Islet precursor cell (in vitro differentiated cells): ENCODE measurements around the gene ZNF467.

ENCODE experiments used
- DNase-seq: peaks from one replicate; pipeline ENCODE4 v3.0.0-alpha.2; 2018

ZNF467 gene

DNA sequence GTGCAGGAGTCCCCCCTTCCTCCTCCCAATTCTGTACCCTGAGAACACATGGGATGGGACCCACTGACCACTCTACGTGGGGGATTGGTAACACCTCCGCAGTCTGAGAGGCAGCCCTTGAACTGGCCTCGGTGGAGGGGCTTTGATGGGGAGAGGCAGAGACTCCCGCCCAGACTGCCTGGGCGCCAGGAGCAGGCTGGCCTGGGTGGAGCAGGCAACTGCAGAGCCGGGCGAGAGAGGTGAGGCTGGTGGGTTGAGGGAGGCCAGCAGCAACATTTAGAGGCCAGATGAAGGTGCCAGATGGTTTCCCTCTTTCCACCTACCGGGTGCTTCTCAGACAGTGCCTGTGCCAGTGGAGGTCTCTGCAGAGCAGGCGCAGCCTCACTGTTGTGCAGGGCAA, 30.7 kb upstream of the ZNF467 start:
- DNase-seq, result no peak

DNA sequence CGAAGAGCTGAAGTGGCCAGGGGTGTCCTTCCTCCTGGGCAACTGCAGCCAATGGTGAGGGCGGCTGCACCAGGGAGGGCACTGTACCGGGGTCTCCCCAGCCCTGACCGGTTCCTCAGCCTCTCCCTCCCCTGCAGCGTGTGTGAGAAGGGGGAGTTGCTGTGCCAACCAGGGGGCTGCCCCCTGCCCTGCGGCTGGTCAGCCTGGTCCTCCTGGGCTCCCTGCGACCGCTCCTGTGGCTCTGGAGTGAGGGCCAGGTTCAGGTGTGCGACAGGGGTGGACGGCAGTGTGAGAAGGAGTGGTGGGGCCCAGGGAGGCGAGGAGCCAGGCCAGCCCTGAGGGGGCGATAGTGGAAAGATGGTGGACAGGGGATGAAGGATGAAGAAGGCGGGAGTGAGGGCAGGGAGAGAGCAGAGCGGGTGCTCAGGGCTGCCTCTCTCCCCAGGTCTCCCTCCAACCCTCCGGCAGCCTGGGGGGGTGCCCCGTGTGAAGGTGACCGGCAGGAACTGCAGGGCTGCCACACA, 30.2 kb upstream of the ZNF467 start:
- no peak for DNase-seq

DNA sequence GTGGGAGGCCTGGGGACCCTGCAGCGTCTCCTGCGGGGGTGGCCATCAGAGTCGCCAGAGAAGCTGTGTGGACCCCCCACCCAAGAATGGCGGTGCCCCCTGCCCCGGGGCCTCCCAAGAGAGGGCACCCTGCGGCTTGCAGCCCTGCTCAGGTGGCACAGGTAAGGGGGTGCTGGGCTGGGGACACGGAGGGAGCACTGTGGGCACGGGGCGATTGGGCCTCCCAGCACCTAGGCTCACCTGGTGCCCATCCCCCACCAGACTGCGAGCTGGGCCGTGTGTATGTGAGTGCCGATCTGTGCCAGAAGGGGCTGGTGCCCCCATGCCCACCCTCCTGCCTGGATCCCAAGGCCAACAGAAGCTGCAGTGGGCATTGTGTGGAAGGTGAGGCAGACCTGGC, 29.6 kb upstream of the ZNF467 start:
- DNase-seq, result no peak

DNA sequence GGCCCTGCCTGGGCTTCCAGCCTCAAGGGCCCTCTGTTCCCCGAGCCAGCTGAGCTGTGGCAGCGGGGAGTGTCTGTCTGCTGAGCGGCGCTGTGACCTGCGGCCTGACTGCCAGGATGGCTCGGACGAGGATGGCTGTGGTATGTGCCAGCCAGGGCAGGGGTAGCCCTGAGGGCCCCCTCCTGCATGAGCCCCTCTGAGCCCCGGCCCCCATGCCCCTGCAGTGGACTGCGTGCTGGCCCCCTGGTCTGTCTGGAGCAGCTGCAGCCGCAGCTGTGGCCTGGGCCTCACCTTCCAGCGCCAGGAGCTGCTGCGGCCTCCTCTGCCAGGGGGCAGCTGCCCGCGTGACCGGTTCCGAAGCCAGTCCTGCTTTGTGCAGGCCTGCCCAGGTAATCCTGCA, 28.4 kb upstream of the ZNF467 start:
- no peak for DNase-seq

DNA sequence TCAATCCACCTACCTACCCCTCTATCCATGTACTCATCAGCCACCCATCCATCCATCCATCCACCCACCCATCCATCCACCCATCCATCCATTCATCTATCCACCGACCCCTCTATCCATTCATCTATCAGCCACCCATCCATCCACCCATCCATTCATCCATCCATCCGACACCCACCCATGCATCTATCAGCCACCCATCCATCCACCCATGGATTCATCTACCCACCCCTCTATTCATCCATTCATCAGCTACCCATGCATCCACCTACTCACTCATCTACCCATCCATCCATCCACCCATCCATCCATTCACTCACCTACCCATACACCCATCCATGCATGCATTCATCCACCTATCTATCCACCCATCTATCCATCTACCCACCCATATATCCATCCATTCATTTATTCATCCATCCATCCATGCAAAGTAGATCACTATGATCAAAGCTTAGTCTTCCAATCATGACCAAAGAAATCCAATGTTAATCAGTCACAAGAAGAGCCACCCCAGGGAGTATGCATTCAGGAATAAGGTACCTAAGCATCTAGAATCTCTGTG, 27.7 kb upstream of the ZNF467 start:
- no peak for DNase-seq

DNA sequence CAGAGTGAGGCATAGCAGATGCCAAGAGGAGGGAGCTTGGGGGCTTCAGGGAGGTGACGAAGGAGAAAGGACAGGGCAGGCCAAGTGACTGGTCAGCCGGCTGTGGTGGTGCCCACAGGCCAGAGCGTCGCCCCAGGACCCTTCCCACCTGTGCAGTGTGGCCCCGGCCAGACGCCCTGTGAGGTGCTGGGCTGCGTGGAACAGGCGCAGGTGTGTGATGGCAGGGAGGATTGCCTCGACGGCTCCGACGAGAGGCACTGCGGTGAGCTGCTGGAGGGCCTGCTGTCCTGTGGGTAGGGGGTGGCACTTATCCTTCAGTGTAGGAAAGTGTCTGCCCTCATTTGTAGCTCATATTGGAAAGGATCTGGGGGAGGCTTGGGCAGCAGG, 26.8 kb upstream of the ZNF467 start:
- no peak for DNase-seq

DNA sequence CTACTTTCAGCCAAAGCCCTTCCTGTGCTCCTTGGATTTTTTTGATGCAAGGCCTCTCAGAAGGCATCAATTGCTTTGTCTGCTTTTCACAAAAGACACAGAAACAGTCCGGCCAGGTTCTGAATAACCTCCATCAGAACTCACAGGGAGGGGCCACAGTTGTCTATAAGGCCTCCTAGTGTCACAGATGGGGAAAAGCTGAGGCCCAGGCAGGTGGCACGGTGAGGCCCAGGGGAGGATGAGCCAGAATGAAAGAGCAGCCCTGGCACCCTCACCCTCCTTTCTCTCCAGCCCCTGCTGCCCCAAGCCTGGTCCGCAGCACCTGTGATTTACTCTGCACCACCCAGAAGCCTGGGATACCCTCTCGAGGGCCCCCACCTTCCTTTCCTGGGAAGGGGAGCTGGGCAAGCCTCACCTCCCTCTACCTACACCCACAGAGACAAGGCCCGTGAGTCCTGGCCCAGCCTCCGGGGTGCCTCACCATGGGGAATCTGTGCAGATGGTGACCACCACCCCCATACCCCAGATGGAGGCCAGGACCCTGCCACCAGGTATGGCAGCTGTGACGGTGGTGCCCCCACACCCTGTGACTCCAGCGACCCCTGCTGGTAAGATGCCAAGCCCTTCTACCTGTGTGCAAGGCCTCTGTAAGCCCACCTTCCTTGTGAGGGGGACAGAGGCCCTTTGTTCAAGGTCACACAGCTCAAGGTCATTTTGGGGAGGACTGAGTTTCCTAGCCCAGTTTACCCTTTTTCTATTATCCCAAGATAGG, 26.2 kb upstream of the ZNF467 start:
- DNase-seq, result no peak

DNA sequence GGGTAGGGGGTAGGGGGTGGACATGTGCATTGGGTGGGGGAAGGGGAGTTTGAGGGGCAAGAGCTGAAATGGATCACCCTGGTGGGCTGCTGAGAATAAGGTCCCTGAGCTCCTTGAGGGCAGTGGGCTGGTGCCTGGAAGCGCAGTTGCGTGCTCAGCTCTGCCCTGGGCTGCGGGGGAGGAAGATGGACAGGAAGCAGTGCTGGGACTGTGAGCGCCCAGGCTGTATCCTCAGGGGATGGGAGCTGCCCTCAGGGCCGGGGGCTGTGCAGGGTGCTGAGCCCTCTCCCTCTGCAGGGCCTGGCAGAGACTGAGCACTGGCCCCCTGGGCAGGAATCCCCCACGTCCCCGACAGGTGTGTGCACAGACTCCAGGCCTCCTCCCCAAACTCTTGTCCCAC, 24.4 kb upstream of the ZNF467 start:
- DNase-seq, result no peak

DNA sequence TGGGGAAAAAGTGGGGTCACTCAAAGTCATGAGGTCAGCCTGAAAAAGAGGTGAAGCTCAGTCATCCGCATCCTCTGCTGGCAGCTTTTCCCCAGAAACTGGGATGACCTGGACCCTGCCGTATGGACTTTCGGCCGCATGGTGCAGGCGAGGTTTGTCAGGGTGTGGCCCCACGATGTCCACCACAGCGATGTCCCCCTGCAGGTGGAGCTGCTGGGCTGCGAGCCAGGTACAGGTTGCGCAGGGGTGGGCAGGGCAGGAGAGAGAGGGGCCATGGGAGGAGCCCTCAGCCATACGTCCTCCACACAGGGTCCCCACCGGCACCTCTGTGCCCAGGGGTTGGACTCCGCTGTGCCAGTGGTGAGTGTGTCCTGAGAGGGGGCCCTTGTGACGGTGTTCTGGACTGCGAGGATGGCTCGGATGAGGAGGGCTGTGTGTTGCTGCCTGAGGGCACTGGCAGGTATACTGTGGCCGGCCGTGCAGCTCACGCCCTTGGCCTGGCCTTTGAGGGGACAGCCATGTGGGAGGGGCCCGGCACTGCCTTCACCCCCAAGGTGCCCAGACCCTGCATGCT, 23.0 kb upstream of the ZNF467 start:
- DNase-seq, result no peak

DNA sequence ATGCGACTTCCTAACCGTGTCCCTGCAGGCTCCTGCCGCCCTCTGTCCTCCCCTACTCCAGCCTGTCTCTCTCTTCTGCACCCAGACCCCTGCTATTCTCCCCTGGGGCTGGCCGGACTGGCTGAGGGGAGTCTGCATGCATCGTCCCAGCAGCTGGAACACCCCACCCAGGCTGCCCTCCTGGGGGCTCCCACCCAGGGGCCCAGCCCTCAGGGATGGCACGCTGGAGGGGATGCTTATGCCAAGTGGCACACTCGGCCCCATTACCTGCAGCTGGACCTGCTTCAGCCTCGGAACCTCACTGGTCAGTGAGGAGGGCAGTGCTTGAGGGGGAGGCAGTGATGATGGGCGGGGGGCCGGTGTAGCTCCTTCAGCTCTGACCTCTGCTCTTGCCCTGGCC, 21.7 kb upstream of the ZNF467 start:
- DNase-seq, result no peak

DNA sequence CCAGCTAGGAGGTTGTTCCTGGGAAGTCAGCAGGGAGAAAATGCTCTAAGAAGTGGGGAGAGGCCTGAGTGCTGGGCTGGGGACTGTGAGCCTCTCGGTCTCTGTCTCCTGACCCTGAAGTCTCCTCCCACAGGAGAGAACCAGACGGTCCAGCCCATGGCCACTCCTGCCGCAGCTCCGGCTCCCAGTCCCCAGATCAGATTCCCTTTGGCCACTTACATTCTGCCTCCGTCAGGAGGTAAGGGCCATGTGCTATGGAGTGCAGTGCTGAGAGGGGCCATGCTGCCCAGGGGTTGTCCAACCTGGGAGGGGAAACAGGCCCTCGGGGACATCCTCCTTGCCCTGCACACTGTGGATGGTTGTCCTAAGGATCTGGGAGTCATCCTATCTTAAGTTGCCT, 21.3 kb upstream of the ZNF467 start:
- peak; percentile 78 for DNase-seq

DNA sequence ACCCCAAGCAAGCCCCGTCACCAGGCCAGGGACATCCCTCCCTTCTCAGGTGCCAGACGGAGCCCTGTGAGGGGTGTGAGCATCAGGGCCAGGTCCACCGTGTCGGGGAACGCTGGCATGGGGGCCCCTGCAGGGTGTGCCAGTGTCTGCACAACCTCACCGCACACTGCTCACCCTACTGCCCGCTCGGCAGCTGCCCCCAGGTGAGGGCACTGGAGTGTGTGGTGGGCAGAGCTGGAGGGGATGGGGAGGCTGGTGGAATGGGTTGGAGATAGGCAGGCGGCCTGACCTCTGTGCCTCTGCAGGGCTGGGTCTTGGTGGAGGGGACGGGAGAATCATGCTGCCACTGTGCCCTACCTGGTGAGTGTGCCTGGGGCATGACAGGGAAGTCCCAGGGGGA, 19.9 kb upstream of the ZNF467 start:
- DNase-seq, result no peak

DNA sequence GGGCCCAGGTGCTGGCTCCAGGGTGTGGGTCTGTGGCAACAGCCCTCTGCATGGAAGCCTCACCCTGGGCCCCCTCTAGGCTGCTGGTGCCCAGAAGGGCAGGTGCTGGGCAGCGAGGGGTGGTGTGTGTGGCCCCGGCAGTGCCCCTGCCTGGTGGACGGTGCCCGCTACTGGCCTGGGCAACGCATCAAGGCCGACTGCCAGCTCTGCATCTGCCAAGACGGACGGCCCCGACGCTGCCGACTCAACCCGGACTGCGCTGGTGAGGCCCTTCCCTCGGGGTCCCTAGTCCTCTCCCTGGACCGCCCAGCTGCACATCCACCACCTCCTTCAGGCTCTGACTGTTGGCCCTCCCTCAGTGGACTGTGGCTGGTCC, 18.8 kb upstream of the ZNF467 start:
- no peak for DNase-seq

DNA sequence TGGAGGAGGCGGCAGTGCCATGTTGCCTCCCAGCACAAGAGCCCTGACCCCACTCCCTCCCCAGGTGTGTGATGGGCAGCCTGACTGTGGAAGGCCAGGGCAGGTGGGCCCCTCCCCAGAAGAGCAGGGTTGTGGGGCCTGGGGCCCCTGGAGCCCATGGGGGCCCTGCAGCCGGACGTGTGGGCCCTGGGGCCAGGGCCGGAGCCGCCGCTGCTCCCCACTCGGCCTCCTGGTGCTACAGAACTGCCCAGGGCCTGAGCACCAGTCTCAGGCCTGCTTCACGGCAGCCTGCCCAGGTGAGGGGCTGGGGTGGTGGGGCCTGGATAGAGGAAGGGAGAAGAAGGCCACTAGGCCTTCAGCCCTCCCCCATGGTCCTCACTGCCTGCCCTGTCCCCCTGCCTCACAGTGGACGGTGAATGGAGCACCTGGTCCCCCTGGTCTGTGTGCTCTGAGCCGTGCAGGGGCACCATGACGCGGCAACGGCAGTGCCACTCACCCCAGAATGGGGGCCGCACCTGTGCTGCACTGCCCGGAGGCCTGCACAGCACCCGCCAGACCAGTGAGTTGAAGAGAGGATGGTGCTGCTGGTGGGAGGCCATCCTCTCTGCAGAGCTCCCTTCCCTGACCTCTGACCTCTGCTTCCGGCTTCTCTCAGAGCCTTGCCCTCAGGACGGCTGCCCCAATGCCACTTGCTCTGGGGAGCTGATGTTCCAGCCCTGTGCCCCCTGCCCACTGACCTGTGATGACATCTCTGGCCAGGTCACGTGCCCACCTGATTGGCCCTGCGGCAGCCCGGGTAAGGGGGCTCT, 18.2 kb upstream of the ZNF467 start:
- DNase-seq, result no peak

DNA sequence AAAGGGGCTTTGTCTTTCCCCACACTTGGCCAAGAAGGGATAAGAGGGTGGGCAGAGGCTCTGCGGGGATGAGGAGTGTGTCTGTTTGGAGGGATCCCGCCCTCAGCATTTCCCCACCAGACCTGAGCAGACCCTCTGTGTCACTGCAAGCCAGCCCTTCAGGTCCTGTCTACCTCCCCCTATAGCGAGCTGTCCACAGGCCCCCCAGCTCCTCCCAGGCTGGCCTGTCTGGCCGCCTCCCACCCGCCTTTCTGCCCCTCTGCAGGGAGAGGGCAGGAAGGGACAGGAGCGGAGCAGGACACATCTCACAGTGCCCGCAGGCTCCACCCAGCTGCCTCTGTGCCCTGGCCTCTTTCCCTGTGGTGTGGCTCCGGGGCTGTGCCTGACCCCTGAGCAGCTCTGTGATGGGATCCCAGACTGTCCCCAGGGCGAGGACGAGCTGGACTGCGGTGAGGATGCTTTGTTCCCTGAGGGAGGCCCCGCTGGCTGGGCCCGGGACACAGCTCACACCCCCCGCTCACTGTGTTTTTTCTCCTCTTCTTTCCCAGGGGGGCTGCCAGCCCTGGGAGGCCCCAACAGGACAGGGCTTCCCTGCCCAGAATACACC, 17.5 kb upstream of the ZNF467 start:
- no peak for DNase-seq

DNA sequence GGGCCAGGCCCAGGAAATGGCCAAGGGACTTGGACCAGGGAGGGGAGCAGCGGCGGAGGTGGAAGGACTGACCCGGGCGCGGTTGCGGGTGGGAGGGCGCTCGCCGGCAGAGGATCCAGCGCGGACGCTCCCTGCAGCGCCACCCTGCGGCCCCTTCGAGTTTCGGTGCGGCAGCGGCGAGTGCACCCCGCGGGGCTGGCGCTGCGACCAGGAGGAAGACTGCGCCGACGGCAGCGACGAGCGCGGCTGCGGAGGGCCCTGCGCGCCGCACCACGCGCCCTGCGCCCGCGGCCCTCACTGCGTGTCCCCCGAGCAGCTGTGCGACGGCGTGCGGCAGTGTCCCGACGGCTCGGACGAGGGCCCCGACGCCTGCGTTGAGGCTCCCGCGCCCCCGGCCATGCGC, 16.8 kb upstream of the ZNF467 start:
- peak; percentile 73 for DNase-seq

DNA sequence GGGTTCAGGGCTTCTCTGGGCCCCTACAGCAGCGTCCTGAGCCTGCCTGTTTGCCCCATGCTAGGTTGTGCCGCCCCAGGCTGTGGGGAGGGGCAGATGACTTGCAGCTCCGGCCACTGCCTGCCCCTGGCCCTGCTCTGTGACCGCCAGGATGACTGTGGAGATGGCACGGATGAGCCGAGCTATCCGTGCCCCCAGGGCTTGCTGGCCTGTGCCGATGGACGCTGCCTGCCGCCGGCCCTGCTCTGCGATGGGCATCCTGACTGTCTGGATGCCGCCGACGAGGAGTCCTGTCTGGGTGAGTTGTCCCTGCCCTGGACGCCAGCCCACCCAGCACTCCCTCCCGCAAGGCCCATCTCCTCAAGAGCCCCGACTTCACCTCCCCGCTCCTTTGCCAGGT, 15.7 kb upstream of the ZNF467 start:
- DNase-seq, result no peak

DNA sequence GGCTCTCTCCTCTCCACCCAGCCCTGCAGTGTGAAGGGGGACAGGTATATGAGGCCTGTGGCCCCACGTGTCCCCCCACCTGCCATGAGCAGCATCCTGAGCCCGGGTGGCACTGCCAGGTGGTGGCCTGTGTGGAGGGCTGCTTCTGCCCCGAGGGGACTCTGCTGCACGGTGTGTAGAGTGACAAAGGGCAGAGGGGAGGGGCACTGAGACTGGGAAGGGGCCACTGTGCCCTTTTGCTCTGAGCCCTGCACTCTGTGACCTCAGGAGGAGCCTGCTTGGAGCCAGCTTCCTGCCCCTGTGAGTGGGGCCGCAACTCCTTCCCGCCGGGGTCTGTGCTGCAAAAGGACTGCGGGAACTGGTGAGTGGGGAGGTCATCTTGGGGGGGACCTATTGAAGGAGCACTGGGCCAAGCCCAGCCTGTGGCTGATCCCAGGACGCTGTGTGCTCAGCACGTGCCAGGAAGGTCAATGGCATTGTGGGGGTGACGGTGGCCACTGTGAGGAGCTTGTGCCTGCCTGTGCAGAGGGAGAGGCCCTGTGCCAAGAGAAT, 15.0 kb upstream of the ZNF467 start:
- no peak for DNase-seq

DNA sequence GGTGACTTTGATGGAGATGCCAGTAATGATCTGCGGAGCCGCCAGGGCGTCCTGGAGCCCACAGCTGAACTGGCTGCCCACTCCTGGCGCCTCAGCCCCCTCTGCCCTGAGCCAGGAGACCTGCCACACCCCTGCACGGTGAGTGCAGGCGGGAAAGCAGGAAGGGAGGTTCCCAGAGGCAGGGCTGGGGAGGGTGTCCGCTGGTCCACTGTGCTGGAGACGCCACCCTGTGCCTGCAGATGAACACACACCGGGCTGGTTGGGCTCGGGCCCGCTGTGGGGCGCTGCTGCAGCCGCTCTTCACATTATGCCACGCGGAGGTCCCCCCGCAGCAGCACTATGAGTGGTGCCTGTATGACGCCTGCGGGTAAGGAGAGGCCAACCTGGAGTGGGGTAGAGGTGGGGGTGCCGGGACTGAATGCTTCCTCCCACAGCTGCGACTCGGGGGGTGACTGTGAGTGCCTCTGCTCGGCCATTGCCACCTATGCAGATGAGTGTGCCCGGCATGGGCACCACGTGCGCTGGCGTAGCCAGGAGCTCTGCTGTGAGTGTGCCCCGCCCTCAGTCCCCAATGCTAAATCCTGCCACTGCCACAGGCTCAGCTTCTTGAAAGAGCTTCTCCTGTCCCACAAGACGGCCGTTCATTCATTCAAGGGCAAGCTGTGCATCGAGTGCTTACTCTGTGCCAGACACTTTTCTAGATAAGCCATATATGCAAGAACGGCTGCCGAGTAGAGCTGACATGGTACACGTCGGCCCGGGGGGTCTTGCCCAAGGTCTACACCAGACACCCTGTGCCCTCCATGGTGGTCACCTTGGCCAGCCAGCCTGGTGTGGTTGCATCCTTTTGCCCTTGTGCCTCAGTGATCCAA, 14.3 kb upstream of the ZNF467 start:
- DNase-seq, result no peak

DNA sequence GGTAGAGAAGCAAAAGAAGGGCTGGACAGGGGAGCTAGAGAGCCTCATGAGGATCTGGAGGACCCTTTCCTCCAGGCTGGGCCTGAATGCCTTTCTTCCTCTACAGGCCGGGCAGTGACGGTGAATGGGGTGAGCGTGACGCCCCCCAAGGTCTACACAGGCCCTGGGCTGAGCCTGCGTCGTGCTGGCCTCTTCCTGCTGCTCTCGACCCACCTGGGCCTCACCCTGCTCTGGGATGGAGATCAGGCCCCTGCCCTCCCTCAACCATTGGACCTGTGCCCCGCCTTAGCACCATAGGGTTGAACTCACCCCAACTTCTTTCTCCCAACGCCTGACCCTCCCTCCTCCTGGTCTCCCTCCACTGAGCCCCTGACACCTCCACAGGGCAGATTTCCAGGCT, 12.6 kb upstream of the ZNF467 start:
- no peak for DNase-seq

DNA sequence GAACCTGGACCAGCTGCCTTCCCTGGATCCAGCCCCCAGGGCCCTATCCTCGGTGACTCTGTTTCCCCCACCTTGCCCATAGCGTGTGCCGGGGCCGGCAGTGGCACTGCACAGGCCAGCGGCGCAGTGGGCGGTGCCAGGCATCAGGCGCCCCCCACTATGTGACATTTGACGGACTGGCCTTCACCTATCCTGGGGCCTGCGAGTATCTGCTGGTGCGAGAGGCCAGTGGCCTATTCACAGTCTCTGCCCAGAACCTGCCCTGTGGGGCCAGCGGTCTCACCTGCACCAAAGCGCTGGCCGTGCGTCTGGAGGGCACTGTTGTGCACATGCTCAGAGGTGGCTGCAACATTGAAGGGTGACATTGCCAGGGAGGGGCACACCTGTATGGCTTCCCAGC, 12.0 kb upstream of the ZNF467 start:
- DNase-seq, result no peak

DNA sequence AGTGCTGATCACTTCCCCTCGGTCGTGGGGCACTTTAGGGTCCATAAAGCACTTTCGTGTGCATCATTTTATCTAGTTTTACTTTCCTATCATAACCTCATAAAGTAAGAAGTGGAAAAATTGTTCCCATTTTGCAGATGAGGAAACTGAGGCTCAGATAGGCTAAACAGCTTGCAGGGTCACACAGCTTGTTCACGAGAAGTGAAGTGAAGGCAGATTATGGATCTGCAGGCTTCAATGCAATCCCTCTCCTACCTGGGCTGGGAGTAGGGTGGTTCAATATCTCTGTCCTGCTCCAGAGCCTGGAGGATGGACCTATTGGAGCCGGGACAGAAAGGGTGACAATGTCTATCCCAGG, 10.8 kb upstream of the ZNF467 start:
- no peak for DNase-seq
